Measurements from ENCODE around the gene LCN6.

GRCh38 chr9:136700959-136701667, 47.2 kb downstream of the LCN6 start:
- no peak for TF ChIP-seq CTCF (IDR thresholded peaks at IDR 0.05)
- TF ChIP-seq POLR2A (IDR thresholded peaks at IDR 0.05): no peak
